GM18868 (cell line): Measurements from ENCODE around the gene MIER1.
A peak's percentile ranks its signal among the peaks of the same experiment; 100 is the strongest.
"Not testable (repeated sequence)": the region's sequence is repeated elsewhere in the genome, so short reads cannot be mapped to it uniquely, and the experiment has no call there.

ENCODE experiments used
- ATAC-seq: cut with Tn5 transposase; IDR thresholded peaks from one replicate; pipeline ENCODE4 v1.9.1; 2021; ENCODE audit warnings: mild to moderate bottlenecking, moderate library complexity; ENCODE audit not compliant: unreplicated experiment

MIER1 gene

GRCh38 chr1:66937529-66938234, 12.9 kb downstream of the MIER1 start:
- ATAC-seq, result no peak

- ATAC-seq, result no peak
Measured at GRCh38 chr1:66938613-66939012, 13.8 kb downstream of the MIER1 start.

- ATAC-seq, result no peak
Measured at GRCh38 chr1:66940981-66941380, 16.2 kb downstream of the MIER1 start.

- ATAC-seq, result no peak
Measured at GRCh38 chr1:66943361-66943969, 18.7 kb downstream of the MIER1 start.

GRCh38 chr1:66944330-66945274, 19.8 kb downstream of the MIER1 start:
- ATAC-seq, result no peak

- no peak for ATAC-seq
Measured at GRCh38 chr1:66945316-66945715, 20.5 kb downstream of the MIER1 start.

- no peak for ATAC-seq
Measured at GRCh38 chr1:66947267-66947666, 22.5 kb downstream of the MIER1 start.

GRCh38 chr1:66951513-66951912, 26.7 kb downstream of the MIER1 start:
- ATAC-seq, result no peak

GRCh38 chr1:66954208-66954607, 29.4 kb downstream of the MIER1 start:
- ATAC-seq, result peak; percentile 46

GRCh38 chr1:66957938-66958337, 33.1 kb downstream of the MIER1 start:
- no peak for ATAC-seq

- ATAC-seq, result not testable (repeated sequence)
Measured at GRCh38 chr1:66966188-66966873, 41.5 kb downstream of the MIER1 start.

- no peak for ATAC-seq
Measured at GRCh38 chr1:66968574-66968973, 43.8 kb downstream of the MIER1 start.

GRCh38 chr1:66978201-66978600, 53.4 kb downstream of the MIER1 start:
- ATAC-seq, result no peak

GRCh38 chr1:66979621-66980020, 54.8 kb downstream of the MIER1 start:
- ATAC-seq, result not testable (repeated sequence)

- no peak for ATAC-seq
Measured at GRCh38 chr1:66980745-66981367, 56.1 kb downstream of the MIER1 start.

- no peak for ATAC-seq
Measured at GRCh38 chr1:66981679-66982078, 56.9 kb downstream of the MIER1 start.

GRCh38 chr1:66982561-66983260, 57.9 kb downstream of the MIER1 start:
- no peak for ATAC-seq

GRCh38 chr1:66984491-66984890, 59.7 kb downstream of the MIER1 start:
- peak; percentile 87 for ATAC-seq

GRCh38 chr1:66985835-66986234, 61.0 kb downstream of the MIER1 start:
- no peak for ATAC-seq

- no peak for ATAC-seq
Measured at GRCh38 chr1:66993076-66993475, 68.3 kb downstream of the MIER1 start.
